ENCODE data around the gene CALY. TPM values are rescaled to one million over a fixed set of nuclear protein-coding genes. Genes with fewer than 3 reads are reported as not detected.

The CALY gene
- total and polyA plus RNA-seq, 5 donors from 2014 or later: 0.76 to 1.8 (median 1.0) TPM

DNA sequence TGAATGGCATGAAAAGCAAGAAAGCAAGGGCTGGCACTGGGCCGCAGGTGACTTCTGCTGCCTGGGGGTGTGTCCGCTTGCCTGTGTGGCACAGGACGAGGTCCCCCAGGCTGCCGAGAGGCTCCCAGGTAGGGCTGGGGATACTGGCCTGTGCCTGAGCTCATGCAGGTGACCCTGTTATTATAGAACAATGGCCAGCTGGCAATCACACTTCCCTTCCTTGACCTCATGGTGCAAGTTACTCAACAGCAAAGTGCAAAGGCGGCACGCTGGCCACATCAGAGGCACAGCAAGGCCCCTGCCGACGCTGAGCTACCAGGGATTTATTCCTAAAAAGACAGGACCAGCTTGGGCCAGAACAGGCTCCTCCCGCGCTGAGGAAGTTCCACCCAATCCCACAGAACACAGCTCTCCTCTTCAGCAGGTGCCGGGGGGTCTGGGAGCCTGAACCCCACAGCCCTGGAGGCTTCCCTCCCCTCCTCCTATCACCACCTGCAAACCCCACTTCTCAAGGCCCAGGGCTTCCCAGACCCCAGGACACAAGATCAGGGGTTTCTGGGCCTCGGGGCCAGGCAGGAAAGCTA lies 58.6 kb downstream of the CALY start:
- peaks cover 0 to 42% (median 13%) of the 10 kb centered on the region in 4 donors for H3K4me1 Mint-ChIP-seq
- H3K4me3 Mint-ChIP-seq: peak overlapping the region; percentile 81 to 93 (median 82)
- no peak for DNase-seq
- Histone ChIP-seq H3K27me3 (ENCODE audit: control insufficient read depth, insufficient read depth, low read length) (no peaks in the 10 kb centered on the region), H3K9me3 (ENCODE audit: control insufficient read depth in 2 of 2, low read length in 2 of 2) (no peaks in the 10 kb centered on the region), H3K4me3 (ENCODE audit: low read depth, low read length) (peak overlapping the region; percentile 13), H3K36me3 (ENCODE audit: control insufficient read depth, insufficient read depth, low read length) (peaks cover 18% of the 10 kb centered on the region), H3K27ac (ENCODE audit: insufficient read depth, low read length, poor library complexity, severe bottlenecking) (peak overlapping the region; percentile 95), H3K4me1 (ENCODE audit: control insufficient read depth, insufficient read depth, low read length, poor library complexity, severe bottlenecking) (peaks cover 57% of the 10 kb centered on the region)
- peaks cover 10% of the 10 kb centered on the region for H3K36me3 Mint-ChIP-seq
- no peak for ATAC-seq (ENCODE audit: low read depth in 2 of 2)
- H3K9me3 Mint-ChIP-seq: no peaks in the 10 kb centered on the region
- no peaks in the 10 kb centered on the region for H3K27me3 Mint-ChIP-seq
- H3K27ac Mint-ChIP-seq: peak overlapping the region; percentile 88 to 95 (median 93)

DNA sequence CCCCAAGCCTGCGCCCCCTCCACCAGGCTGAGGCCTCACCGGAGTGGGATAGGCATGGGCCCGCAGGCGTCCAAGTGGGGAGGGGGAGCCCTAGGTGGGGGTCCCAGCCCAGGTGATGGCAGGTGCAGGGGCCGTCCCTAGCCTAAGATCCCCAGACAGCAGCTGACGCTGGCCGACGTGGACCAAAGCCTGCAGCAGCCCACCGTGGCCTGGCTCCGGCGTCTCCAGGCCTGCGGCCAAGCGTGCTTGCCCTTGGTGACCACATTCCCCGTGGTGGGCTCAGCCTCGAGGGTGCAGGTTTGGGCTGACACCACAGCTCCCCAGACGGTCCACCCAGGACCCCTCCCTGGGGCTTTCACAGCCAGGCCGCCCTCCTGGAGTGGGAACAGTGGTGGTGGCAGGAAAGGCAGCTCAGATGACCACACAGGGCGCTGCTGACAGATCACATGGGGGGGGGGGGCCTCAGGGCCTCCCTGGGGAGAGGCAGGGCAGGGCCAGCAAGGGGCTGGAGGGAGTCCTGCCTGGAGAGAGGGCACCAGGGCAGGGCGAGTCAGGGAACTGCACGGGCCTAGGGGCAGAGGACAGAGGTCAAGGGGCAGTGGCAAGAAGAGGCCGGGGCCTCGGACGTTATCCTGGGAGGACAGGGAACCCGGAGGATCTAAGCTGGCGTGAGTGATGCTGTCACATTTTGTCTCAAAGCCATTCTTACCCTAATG lies 59.3 kb downstream of the CALY start:
- Mint-ChIP-seq H3K9me3 (no peaks in the 10 kb centered on the region), H3K4me3 (peak overlapping the region; percentile 81 to 93 (median 82)), H3K27ac (peak overlapping the region; percentile 88 to 95 (median 93)), H3K4me1 (peaks cover 0 to 42% (median 13%) of the 10 kb centered on the region in 4 donors), H3K27me3 (no peaks in the 10 kb centered on the region), H3K36me3 (peaks cover 8% of the 10 kb centered on the region)
- ATAC-seq (ENCODE audit: low read depth in 2 of 2) (no peak), DNase-seq (no peak)
- Histone ChIP-seq H3K27ac (ENCODE audit: insufficient read depth, low read length, poor library complexity, severe bottlenecking) (peak overlapping the region; percentile 95), H3K4me1 (ENCODE audit: control insufficient read depth, insufficient read depth, low read length, poor library complexity, severe bottlenecking) (peaks cover 57% of the 10 kb centered on the region), H3K4me3 (ENCODE audit: low read depth, low read length) (no peak overlapping the region), H3K27me3 (ENCODE audit: control insufficient read depth, insufficient read depth, low read length) (no peaks in the 10 kb centered on the region), H3K9me3 (ENCODE audit: control insufficient read depth in 2 of 2, low read length in 2 of 2) (no peaks in the 10 kb centered on the region), H3K36me3 (ENCODE audit: control insufficient read depth, insufficient read depth, low read length) (peaks cover 14% of the 10 kb centered on the region)

GRCh38 chr10:133276435-133277201 lies 60.1 kb downstream of the CALY start, which contains the start of gene ADAM8:
Gene ADAM8, minus strand, starts transcription at chr10:133276868. Its CDS starts 51 bp downstream, at chr10:133276817.
- Histone ChIP-seq H3K27me3 (ENCODE audit: control insufficient read depth, insufficient read depth, low read length) (no peaks in the 10 kb centered on the region), H3K4me1 (ENCODE audit: control insufficient read depth, insufficient read depth, low read length, poor library complexity, severe bottlenecking) (peaks cover 57% of the 10 kb centered on the region), H3K27ac (ENCODE audit: insufficient read depth, low read length, poor library complexity, severe bottlenecking) (peak within 1 kb of the TSS; percentile 95), H3K9me3 (ENCODE audit: control insufficient read depth in 2 of 2, low read length in 2 of 2) (no peaks in the 10 kb centered on the region), H3K4me3 (ENCODE audit: low read depth, low read length) (peak within 1 kb of the TSS; percentile 82), H3K36me3 (ENCODE audit: control insufficient read depth, insufficient read depth, low read length) (peaks cover 11% of the 10 kb centered on the region)
- Mint-ChIP-seq H3K27ac (peak within 1 kb of the TSS; percentile 89 to 95 (median 94)), H3K9me3 (no peaks in the 10 kb centered on the region), H3K36me3 (no peaks in the 10 kb centered on the region), H3K4me3 (peak within 1 kb of the TSS; percentile 89 to 96 (median 92)), H3K4me1 (peaks cover 0 to 42% (median 13%) of the 10 kb centered on the region in 4 donors), H3K27me3 (no peaks in the 10 kb centered on the region)
- peak; percentile 57 to 68 (median 64) for DNase-seq
- peak; percentile 32 to 42 for ATAC-seq (ENCODE audit: low read depth in 2 of 2)

DNA sequence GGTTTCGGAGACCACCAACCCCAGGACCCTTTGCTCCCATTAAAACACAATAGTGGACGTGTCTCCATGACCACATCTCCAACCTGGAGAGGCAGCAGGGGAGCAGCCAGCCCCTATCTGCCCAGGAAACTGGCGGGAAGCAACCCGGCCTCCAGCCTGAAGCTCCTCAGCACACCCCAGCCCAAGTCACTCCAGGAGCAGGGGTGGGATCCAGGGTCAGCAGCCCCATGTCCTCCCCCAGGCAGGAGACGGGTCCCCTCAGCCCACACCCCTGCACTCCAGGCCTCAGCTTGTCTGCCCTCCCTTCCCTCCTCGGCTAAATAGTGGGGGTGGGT lies 60.6 kb downstream of the CALY start:
- no peaks in the 10 kb centered on the region for H3K9me3 Mint-ChIP-seq
- H3K4me1 Mint-ChIP-seq: peaks cover 0 to 42% (median 13%) of the 10 kb centered on the region in 4 donors
- peak overlapping the region; percentile 89 to 96 (median 92) for H3K4me3 Mint-ChIP-seq
- ATAC-seq (ENCODE audit: low read depth in 2 of 2) (no peak), DNase-seq (no peak)
- peak overlapping the region; percentile 95 for H3K27ac ChIP-seq (ENCODE audit: insufficient read depth, low read length, poor library complexity, severe bottlenecking)
- peak overlapping the region; percentile 82 for H3K4me3 ChIP-seq (ENCODE audit: low read depth, low read length)
- H3K36me3 ChIP-seq (ENCODE audit: control insufficient read depth, insufficient read depth, low read length): peaks cover 9% of the 10 kb centered on the region
- peak overlapping the region; percentile 43 to 94 (median 89) for H3K27ac Mint-ChIP-seq
- H3K36me3 Mint-ChIP-seq: no peaks in the 10 kb centered on the region
- H3K9me3 ChIP-seq (ENCODE audit: control insufficient read depth in 2 of 2, low read length in 2 of 2): no peaks in the 10 kb centered on the region
- no peaks in the 10 kb centered on the region for H3K27me3 Mint-ChIP-seq
- peaks cover 57% of the 10 kb centered on the region for H3K4me1 ChIP-seq (ENCODE audit: control insufficient read depth, insufficient read depth, low read length, poor library complexity, severe bottlenecking)
- no peaks in the 10 kb centered on the region for H3K27me3 ChIP-seq (ENCODE audit: control insufficient read depth, insufficient read depth, low read length)

DNA sequence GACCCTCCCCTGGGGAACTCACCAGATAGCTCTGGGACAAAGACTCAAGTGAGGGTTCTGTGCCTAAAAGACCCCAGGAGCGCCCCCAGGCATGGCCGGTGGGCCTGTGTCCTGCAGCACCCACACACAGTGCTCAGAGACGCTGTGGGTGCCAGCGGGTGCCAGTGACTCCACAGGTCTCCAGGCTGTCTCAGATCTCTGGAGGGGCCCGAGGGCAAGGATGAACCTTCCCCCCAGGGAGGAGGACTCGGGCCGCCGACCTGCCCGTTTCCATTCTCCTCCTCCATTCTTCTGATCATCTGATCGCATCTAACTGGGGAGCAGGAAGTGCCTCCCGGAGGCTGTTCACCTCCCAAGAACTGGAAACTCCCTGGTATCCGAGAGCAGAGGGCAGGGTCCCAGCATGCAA lies 61.0 kb downstream of the CALY start:
- Histone ChIP-seq H3K4me1 (ENCODE audit: control insufficient read depth, insufficient read depth, low read length, poor library complexity, severe bottlenecking) (peaks cover 57% of the 10 kb centered on the region), H3K9me3 (ENCODE audit: control insufficient read depth in 2 of 2, low read length in 2 of 2) (no peaks in the 10 kb centered on the region), H3K4me3 (ENCODE audit: low read depth, low read length) (peak overlapping the region; percentile 82), H3K27me3 (ENCODE audit: control insufficient read depth, insufficient read depth, low read length) (no peaks in the 10 kb centered on the region), H3K27ac (ENCODE audit: insufficient read depth, low read length, poor library complexity, severe bottlenecking) (peak overlapping the region; percentile 95), H3K36me3 (ENCODE audit: control insufficient read depth, insufficient read depth, low read length) (peaks cover 12% of the 10 kb centered on the region)
- peak; percentile 29 to 33 for ATAC-seq (ENCODE audit: low read depth in 2 of 2)
- no peaks in the 10 kb centered on the region for H3K9me3 Mint-ChIP-seq
- H3K36me3 Mint-ChIP-seq: no peaks in the 10 kb centered on the region
- H3K27ac Mint-ChIP-seq: peak overlapping the region; percentile 43 to 94 (median 89)
- peak overlapping the region; percentile 89 to 96 (median 92) for H3K4me3 Mint-ChIP-seq
- peaks cover 0 to 42% (median 13%) of the 10 kb centered on the region in 4 donors for H3K4me1 Mint-ChIP-seq
- H3K27me3 Mint-ChIP-seq: no peaks in the 10 kb centered on the region
- DNase-seq: peak; percentile 26 to 47 (median 43)

DNA sequence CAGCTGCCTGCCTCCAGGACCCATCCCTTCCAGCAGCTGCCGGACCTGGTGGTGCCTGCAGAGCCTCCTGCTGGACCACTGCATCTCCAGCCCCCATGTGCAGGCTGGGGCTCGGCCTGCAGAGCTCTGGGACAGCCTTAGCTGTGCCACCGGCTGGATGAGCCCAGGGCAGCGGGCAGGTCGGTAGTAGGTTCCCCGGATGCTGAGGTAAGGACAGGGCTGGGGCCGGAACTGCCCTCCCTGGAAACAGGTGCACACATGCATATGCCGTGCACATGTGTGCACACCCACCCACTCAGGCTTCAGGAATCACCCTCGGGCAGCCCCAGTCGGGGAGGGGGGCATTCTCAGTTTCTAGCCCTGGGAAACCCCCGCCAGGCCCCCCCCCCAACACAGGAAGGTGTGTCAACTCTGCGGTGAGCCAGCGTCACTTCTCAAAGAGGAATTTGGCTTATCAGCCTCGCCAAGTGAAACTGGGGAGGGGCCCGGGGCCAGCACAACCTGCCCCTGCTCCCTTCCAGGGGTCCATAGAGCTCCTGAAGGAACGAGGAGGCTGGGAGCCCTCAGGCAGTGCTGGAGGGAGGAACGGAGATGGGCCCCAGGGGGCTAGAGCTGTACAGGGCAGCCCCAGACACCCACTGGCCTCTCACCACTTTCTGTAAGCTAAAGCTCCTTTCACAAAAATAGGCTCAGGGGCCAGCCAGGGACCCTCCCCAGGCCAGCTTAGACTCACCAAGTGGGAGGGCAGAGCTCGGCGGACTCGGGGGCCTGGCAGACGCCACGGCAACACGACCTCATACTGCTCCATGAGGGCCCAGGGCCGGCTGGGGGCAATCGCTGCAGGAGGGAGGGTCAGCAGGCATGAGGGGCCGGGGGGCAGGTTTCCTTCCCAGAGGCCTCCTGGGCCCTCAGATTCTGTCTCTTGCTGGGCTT lies 61.7 kb downstream of the CALY start:
- Mint-ChIP-seq H3K36me3 (no peaks in the 10 kb centered on the region), H3K4me1 (peaks cover 0 to 42% (median 13%) of the 10 kb centered on the region in 4 donors), H3K9me3 (no peaks in the 10 kb centered on the region), H3K27ac (peak overlapping the region; percentile 89 to 96 (median 94)), H3K4me3 (peak overlapping the region; percentile 89 to 96 (median 92)), H3K27me3 (no peaks in the 10 kb centered on the region)
- peak; percentile 53 to 60 for ATAC-seq (ENCODE audit: low read depth in 2 of 2)
- no peaks in the 10 kb centered on the region for H3K9me3 ChIP-seq (ENCODE audit: control insufficient read depth in 2 of 2, low read length in 2 of 2)
- peak overlapping the region; percentile 95 for H3K27ac ChIP-seq (ENCODE audit: insufficient read depth, low read length, poor library complexity, severe bottlenecking)
- H3K36me3 ChIP-seq (ENCODE audit: control insufficient read depth, insufficient read depth, low read length): peaks cover 13% of the 10 kb centered on the region
- H3K4me1 ChIP-seq (ENCODE audit: control insufficient read depth, insufficient read depth, low read length, poor library complexity, severe bottlenecking): peaks cover 57% of the 10 kb centered on the region
- H3K27me3 ChIP-seq (ENCODE audit: control insufficient read depth, insufficient read depth, low read length): no peaks in the 10 kb centered on the region
- peak; percentile 74 to 81 (median 79) for DNase-seq
- peak overlapping the region; percentile 82 for H3K4me3 ChIP-seq (ENCODE audit: low read depth, low read length)
